SIG-M5 treated with dmso at 0.1 percent for 504 hours (cell line): Measurements from ENCODE around the gene CLASRP.
A peak's percentile ranks its signal among the peaks of the same experiment; 100 is the strongest.

ENCODE experiments used
- DNase-seq: peaks from one replicate; lab custom pipeline; 2025; ENCODE audit not compliant: unreplicated experiment; lab: John Stamatoyannopoulos, UW

Gene CLASRP

DNA sequence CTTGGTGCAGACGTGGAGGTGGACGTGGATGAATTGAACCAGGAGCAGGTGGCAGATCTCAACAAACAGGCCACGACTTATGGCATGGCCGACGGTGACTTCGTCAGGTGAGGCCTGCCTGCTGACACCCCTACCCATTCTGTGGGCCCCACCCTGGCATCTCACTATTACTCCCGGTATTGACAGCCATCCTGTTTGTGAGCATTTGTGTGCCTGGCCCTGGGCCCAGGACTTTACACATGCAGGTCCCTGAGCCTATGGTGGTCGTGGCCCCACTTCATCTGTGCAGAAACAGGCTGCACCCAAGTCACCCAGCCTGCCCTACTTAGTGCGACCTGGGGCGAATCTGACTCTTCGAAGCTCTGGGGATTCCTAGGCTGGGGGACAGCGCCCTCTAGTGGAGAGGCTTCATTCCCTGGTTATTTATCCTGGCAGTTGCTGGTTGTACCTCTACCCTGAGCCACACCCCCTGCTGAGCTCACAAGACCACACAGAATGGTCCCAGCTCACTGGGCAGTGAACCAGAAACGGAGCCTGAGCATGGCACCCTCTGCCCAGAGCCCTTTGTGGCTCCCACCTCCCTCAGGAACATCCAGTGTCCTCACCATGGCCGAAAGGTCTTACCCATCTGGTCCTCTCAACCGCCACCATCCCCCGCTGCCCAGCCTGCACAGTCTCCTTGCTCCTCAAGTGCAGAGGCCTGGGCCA, 20.6 kb downstream of the CLASRP start:
- peak; percentile 76 for DNase-seq

DNA sequence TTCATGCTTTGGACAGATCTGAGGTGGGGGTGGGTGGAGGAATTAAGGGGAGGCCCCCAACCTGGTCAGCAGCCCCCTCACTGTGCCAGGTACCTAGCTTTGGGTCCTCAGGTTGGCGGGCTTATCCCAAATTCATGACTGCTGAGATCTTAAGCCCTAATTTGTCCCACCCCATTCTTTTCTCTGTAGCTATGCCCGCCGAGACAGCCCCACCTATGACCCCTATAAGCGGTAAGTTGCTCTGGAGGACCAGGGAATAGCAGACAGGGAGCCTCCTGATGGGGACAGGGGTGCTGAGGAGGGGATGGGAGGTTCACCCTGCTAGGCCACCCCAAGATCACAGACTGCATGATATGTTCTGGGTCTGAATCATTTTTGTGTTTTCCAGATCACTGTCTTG, 23.1 kb downstream of the CLASRP start:
- no peak for DNase-seq

DNA sequence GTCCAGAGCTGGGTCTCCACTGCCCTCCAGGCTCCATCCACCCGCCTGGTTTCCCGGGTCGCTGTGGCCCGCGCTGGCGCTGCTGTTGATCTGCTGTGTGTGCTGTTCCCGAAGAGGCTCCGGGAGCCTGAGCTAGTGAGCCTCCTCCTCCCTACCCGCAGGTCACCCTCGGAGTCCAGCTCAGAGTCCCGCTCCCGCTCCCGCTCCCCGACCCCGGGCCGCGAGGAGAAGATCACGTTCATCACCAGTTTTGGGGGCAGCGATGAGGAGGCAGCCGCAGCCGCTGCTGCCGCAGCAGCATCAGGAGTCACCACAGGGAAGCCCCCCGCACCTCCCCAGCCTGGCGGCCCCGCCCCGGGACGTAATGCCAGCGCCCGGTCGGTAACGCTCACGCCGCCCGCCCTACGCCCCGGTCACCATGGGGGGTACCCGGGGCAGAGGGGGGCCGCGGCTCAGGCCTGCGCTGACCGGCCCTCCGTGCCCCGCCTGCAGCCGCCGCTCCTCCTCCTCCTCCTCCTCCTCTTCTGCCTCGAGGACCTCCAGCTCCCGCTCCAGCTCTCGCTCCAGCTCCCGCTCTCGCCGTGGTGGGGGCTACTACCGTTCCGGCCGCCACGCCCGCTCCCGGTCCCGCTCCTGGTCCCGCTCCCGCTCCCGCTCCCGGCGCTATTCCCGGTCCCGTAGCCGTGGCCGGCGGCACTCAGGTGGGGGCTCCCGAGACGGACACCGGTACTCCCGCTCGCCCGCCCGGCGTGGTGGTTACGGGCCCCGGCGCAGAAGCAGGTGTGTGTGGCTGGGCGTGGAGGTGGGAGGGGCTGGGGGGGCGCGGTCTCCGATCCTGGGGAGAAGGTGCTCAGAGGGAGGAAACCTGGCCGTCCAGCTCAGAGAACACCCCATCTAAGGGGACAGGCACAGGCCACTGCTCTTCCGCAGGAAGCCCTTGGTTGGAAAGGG, 25.3 kb downstream of the CLASRP start:
- DNase-seq, result no peak

DNA sequence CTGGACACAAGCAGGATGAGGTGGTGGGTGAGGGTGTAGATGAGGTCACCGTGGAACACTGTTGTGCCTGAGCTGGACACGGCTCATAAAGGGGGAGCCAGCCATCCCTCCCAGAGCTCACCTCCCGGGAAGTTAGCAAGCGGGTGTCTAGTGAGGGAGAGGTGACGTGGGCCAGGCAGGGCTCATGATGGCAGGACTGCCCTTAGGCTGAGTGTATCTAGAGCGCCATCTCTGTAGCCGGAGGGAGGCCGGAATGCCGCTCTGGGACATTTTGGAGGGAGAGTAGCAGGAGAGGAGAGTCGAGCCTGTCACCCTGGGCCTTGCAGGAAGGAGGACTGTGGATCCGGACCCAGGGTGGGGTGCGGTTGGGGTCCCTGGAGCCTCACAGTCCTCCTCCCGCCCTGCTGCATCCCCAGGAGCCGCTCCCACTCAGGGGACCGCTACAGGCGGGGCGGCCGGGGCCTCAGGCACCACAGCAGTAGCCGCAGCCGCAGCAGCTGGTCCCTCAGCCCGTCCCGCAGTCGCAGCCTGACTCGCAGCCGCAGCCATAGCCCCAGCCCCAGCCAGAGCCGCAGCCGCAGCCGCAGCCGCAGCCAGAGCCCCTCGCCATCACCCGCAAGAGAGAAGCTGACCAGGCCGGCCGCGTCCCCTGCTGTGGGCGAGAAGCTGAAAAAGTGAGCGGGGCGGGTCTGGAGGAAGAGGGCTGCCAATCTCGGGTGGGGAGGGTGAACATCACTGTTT, 28.2 kb downstream of the CLASRP start:
- DNase-seq, result no peak

GRCh38 chr19:45068041-45068440, 29.2 kb downstream of the CLASRP start:
- DNase-seq, result no peak

DNA sequence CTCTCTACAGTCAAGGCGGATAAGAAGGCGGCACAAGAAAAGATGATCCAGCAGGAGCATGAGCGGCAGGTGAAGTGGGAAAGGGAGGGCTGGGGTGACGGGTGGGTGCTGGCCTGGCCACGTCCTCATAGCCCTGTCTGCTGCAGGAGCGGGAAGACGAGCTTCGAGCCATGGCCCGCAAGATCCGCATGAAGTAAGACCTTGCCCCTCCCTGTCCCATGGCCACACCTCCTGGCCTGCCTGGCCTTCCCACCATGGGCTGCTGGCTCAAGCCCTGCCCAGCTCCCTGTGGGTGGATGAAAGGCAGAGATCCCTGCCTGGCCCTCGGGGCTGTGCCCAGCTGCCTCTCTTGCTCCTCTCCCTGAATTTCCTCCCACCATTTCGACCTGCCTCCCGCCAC, 30.2 kb downstream of the CLASRP start:
- peak; percentile 15 for DNase-seq

DNA sequence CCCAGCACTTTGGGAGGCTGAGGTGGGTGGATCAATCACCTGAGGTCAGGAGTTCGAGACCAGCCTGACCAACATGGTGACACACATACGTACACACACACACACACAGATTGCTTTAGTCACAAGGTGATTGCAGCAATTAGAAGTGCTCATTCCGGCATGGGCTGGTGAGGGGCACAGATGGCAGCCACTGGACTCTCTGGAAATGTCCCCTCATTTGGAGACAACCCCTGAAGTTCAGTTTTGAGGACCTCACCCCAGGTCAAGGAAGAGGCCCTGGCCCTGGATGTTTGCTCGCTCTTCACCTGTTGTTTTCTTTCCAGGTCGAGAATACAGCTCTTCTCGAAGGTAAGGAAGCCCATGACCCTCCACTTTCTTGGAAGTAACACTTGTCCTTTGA, 31.4 kb downstream of the CLASRP start:
- no peak for DNase-seq

DNA sequence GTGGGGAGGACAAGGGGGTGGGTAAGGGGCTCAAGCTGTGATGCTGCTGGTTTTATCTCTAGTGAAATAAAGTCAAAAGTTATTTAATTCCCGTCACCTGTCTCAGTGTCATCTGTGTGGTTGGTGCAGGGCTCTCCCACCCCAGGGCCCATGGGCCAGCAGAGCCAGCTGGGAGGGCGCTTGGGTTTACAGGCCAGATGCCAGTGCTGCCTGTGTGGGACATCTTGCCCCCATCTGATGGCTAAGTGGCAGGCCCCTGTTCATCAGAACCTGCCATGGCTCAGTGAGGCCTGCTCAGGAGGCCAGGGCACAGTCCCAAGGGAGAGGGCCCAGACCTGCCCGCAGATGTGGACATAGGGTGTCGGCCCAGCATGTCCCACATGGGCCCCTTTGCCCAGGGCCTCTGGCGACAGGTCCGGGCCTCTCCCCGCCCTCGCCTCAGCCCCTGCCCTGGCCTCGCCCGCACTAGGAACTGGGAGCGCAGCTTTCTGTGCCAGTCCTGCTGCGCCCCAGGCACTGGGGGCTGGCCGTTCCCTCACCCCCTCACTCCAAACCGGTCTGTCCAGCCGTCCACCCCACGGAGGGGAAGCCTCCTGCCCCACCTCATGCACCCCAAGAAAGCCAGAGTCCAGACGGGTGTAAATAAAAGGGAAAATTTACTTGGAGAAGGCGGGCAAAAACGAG, 32.2 kb downstream of the CLASRP start:
- peak; percentile 34 for DNase-seq

DNA sequence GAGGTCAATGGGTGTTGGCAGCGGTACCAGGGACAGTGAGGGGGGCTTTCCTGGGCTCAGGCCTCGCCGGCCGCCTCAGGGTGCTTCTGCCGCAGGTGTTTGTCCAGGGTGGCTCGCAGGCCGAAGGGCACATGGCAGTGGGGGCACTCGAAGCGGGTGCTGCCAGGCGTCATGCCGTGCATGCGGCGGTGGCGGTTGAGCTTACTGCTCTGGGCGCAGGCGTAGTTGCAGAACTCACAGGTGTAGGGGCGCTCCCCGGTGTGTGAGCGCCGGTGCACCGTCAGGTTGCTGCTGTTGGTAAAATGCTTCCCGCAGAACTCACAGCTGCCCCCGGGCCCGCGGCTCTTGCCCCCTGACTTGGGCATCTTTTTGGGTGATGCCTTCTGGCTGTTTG, 32.7 kb downstream of the CLASRP start:
- no peak for DNase-seq

DNA sequence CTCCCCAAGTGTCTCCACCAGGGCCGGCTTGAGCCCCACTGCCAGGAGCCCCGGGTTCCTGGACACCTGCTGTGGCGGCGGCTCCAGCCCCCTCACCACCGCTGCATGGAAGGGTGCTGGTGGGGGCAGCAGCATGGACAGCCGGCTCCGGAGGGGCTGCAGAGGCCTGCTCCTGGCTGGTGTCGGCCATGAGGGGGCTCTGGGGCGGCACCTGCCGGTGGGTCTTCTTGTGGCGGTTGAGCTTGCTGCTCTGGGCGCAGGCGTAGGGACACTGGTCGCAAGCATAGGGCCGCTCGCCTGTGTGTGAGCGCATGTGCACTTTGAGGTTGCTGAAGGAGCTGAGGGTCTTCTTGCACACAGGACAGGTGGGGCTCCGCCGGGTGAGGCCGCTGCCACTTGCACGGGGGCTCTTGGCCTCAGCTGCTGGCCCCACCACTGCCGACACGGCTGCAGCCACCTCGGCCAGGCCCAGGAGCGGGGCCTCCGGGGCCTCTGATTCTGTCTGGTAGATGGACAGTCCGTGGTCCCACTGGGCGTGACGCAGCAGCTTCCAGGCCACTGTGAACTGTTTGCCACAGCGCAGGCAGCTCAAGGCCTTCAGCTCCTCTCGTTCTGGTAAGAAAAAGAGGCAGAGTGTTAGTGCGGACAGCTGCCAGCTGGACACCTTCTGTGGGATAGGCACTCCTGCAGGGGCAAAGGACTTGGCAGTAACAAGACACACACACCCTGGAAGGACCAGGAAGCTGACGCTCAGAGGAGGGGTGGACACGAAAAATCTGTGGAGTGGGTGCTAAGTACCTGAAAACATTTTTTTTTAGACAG, 33.3 kb downstream of the CLASRP start:
- DNase-seq, result no peak

- no peak for DNase-seq
Measured at GRCh38 chr19:45074744-45075300, 36.0 kb downstream of the CLASRP start.

- DNase-seq, result peak; percentile 92
Measured at GRCh38 chr19:45075301-45076028, 36.6 kb downstream of the CLASRP start.

GRCh38 chr19:45076029-45076850, 37.4 kb downstream of the CLASRP start, which contains the start of gene ZNF296:
ZNF296 (minus strand) TSS chr19:45076478; CDS start chr19:45076373, 105 bp downstream.
- DNase-seq, result peak; percentile 65

DNA sequence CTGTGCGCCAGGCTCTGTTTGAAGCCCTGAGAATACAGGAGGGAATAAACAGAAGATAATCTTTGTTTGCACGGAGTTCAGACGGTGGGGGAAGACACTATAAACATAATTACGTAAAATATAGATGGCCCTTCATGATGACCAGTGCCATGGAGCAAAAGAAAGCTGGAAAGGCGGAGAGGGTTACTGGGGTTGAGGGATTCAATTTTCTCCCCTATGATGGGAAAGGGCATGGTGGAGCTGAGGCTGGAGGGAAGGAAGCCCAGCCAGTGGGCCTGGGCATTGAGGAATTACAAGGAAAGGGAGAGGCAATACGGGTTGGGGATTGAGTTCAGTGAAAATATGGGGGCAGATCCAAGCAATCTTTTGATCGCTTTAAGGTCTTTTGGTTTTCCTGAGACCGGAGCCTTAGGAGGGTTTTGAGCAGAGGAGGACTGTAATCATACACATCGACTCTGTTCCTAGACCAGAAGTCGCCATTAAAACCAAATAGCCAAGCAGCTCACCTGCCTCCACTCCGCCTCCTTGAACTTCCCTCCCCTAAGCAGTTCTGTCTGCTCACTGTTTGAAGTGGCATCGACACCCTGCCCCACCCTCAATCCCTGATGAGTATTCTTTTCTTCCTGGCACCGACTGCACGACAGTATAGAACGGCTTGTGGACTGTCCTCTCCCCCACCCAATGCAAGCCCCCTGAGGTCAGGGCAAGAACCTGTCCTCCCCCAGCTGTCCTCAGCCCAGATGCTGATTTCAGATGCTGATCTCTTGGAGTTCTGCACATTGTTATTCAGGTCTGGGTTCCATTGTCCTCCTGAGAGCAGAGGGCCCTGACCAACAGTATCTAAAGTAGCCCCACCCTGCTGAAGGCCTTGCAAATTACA, 38.2 kb downstream of the CLASRP start:
- no peak for DNase-seq

DNA sequence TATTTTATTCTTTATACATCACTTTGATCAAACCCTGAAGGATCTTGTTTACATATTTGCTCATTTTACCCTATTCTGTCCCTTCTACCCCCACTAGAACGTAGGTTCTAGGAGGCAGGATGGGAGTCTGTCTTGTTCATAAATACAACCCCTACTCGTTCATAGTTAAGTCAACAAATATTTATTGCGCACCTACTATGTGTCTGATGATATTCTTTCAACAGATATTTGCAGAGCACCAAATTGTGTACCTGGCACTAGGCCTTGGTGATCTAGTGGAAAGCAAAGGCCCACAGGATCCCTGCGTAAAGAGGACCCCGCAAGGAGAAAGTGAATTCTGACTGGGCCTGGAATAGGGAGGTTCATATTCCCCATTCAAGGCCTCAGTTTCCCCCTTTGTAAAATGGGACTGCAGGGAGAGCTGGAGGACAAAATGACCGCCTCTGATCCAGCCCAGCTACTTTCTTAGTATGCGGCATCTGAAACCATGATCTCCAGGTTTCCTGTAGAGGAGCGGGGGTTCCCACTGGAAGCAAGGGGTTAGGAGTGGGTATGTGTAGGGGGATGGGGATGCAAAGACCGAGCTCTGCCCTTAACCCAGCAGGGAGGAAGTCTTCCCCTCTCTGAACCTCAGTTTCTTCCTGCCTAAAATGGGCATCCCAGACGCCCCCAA, 39.7 kb downstream of the CLASRP start:
- DNase-seq, result no peak

- peak; percentile 63 for DNase-seq
Measured at GRCh38 chr19:45079063-45079910, 40.4 kb downstream of the CLASRP start, which contains the start of gene GEMIN7. GEMIN7 (plus strand) TSS chr19:45079260; CDS start chr19:45090115, 10,855 bp downstream.
